Bronchial smooth muscle cell (primary cell): ENCODE measurements around the gene ZNF407. TPM values are rescaled to one million over a fixed set of nuclear protein-coding genes. Genes with fewer than 3 reads are reported as not detected.

ENCODE experiments used
- total RNA-seq: library from RNA; depleted of rRNA; stranded (reverse); fragments of >200 nt; gene quantifications from 2 replicates; pipeline ENCODE4 v1.2.1, GENCODE V29; 2014

Gene ZNF407, protein sequence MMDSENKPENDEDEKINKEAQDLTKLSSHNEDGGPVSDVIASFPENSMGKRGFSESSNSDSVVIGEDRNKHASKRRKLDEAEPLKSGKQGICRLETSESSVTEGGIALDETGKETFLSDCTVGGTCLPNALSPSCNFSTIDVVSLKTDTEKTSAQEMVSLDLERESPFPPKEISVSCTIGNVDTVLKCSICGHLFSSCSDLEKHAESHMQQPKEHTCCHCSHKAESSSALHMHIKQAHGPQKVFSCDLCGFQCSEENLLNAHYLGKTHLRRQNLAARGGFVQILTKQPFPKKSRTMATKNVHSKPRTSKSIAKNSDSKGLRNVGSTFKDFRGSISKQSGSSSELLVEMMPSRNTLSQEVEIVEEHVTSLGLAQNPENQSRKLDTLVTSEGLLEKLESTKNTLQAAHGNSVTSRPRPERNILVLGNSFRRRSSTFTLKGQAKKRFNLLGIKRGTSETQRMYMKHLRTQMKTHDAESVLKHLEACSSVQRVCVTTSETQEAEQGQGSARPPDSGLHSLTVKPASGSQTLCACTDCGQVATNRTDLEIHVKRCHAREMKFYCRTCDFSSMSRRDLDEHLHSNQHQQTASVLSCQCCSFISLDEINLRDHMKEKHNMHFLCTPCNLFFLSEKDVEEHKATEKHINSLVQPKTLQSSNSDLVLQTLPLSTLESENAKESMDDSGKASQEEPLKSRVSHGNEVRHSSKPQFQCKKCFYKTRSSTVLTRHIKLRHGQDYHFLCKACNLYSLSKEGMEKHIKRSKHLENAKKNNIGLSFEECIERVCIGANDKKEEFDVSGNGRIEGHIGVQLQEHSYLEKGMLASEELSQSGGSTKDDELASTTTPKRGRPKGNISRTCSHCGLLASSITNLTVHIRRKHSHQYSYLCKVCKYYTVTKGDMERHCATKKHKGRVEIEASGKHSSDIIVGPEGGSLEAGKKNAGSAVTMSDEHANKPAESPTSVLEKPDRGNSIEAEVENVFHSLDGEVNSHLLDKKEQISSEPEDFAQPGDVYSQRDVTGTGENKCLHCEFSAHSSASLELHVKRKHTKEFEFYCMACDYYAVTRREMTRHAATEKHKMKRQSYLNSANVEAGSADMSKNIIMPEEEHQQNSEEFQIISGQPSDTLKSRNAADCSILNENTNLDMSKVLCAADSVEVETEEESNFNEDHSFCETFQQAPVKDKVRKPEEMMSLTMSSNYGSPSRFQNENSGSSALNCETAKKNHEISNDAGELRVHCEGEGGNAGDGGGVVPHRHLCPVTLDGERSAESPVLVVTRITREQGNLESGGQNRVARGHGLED (N-terminal part only)
- 13.2 and 16.1 TPM in 2 replicates for total RNA-seq

DNA sequence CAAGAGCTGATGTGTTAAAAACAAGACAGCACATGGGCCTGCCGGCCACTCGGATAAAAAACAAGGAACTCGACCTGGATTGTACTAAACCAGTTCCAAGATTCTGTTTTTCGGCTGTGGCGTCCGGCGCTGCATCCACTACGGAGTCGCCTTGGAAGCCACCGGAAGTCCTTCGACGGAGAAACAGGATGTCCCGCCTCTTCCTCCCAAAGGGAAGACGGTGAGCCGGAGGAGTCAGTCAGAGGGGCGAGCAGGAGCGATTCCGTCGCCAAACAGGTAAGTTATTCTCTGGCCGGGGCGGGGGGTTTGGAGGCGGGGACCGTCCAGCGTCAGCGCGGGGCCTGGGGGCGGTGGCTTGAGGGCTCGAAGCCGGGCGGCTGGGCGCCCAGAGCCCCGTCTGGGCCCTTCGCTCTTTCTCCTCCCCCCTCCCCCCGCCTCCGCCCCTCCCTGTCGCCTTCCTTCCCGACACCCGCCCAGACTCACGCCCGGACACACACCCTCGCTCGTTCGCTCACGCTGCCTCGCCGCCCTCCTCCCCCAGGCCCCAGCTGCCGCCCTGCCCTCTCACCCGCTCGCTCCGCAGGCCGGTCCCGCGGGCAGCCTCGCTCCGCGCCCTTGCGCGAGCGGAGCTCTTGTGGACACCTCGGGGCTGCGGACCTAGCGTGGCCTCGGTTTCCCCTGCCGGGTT is at the start of gene ZNF407:
TSS of gene ZNF407 (plus strand) at position 209 of the 688 bp plus-strand sequence. CDS start 33,150 bp downstream, outside the sequence.

Other genes with a start within 250 kb of the ZNF407 start
- gene DIPK1C, start 140.6 kb upstream of the ZNF407 start, total RNA-seq: not detected in 2 replicates
- gene CNDP2, start 101.5 kb upstream of the ZNF407 start, total RNA-seq: 34.7 and 41.8 TPM in 2 replicates
- gene CNDP1, start 63.4 kb upstream of the ZNF407 start, total RNA-seq: 0.16 TPM in 1 of 2 replicates, not detected in the other